Measurements from ENCODE around the gene WIPF1. TPM values are rescaled to one million over a fixed set of nuclear protein-coding genes. Genes with fewer than 3 reads are reported as not detected.
A peak's percentile ranks its signal among the peaks of the same experiment; 100 is the strongest.

The WIPF1 gene
- total RNA-seq, result 20.4 TPM

- TF ChIP-seq POLR2AphosphoS5 (IDR thresholded peaks at IDR 0.05; ENCODE audit: insufficient read depth in 1 of 2, low read depth in 1 of 2), result peak in 1 of 2 donors; percentile 12
- peak in 1 of 2 donors; percentile 63 for TF ChIP-seq POLR2A (IDR thresholded peaks at IDR 0.05)
- no peak for TF ChIP-seq CTCF (IDR thresholded peaks at IDR 0.05)
- intact Hi-C loops (cut with DNase I), result no loop called here
- H3K9me3 ChIP-seq, result no peaks in the 10 kb centered on the region
- peak within 1 kb of the TSS; percentile 17 to 28 for H3K4me3 ChIP-seq
- peak within 1 kb of the TSS; percentile 55 for H3K27ac ChIP-seq
- no peaks in the 10 kb centered on the region for H3K36me3 ChIP-seq
- no peaks in the 10 kb centered on the region for H3K27me3 ChIP-seq
- H3K4me1 ChIP-seq, result peaks cover 41% of the 10 kb centered on the region
- no peak for DNase-seq (ENCODE audit: extremely low spot score in 2 of 2)
These were observed at the start of gene WIPF1 for GRCh38 chr2:174597345-174598047. Gene WIPF1, minus strand, starts transcription at chr2:174597804. Its CDS starts 12,231 bp downstream, at chr2:174585573.

GRCh38 chr2:174645296-174645695 is 47.7 kb upstream of the WIPF1 start:
- Histone ChIP-seq H3K36me3 (no peaks in the 10 kb centered on the region), H3K9me3 (peaks cover 7% of the 10 kb centered on the region), H3K4me1 (no peaks in the 10 kb centered on the region), H3K4me3 (no peak overlapping the region), H3K27me3 (no peaks in the 10 kb centered on the region), H3K27ac (no peak overlapping the region)
- intact Hi-C loops (cut with DNase I), result no loop called here
- no peak for TF ChIP-seq POLR2A (IDR thresholded peaks at IDR 0.05)
- TF ChIP-seq CTCF (IDR thresholded peaks at IDR 0.05), result no peak
- TF ChIP-seq POLR2AphosphoS5 (IDR thresholded peaks at IDR 0.05; ENCODE audit: insufficient read depth in 1 of 2, low read depth in 1 of 2), result no peak
- no peak for DNase-seq (ENCODE audit: extremely low spot score in 2 of 2)

GRCh38 chr2:174644406-174644805 is 46.8 kb upstream of the WIPF1 start:
- intact Hi-C loops (cut with DNase I), result no loop called here
- no peak overlapping the region for H3K4me3 ChIP-seq
- peaks cover 7% of the 10 kb centered on the region for H3K9me3 ChIP-seq
- TF ChIP-seq POLR2A (IDR thresholded peaks at IDR 0.05), result no peak
- no peak for TF ChIP-seq POLR2AphosphoS5 (IDR thresholded peaks at IDR 0.05; ENCODE audit: insufficient read depth in 1 of 2, low read depth in 1 of 2)
- TF ChIP-seq CTCF (IDR thresholded peaks at IDR 0.05), result no peak
- no peaks in the 10 kb centered on the region for H3K4me1 ChIP-seq
- H3K27me3 ChIP-seq, result no peaks in the 10 kb centered on the region
- H3K36me3 ChIP-seq, result no peaks in the 10 kb centered on the region
- DNase-seq (ENCODE audit: extremely low spot score in 2 of 2), result no peak
- no peak overlapping the region for H3K27ac ChIP-seq

- intact Hi-C loops (cut with DNase I), result no loop called here
- DNase-seq (ENCODE audit: extremely low spot score in 2 of 2), result no peak
These were observed 45.8 kb upstream of the WIPF1 start for GRCh38 chr2:174643356-174643755.

More at GRCh38 chr2:174643356-174643755, 45.8 kb upstream of the WIPF1 start:
- Histone ChIP-seq H3K4me3 (no peak overlapping the region), H3K36me3 (no peaks in the 10 kb centered on the region), H3K27me3 (no peaks in the 10 kb centered on the region), H3K27ac (no peak overlapping the region), H3K4me1 (no peaks in the 10 kb centered on the region), H3K9me3 (peaks cover 3% of the 10 kb centered on the region)
- TF ChIP-seq CTCF (IDR thresholded peaks at IDR 0.05) (no peak), POLR2AphosphoS5 (IDR thresholded peaks at IDR 0.05; ENCODE audit: insufficient read depth in 1 of 2, low read depth in 1 of 2) (no peak), POLR2A (IDR thresholded peaks at IDR 0.05) (no peak)
